ENCODE measurements around the gene FAM117B. TPM values are rescaled to one million over a fixed set of nuclear protein-coding genes. Genes with fewer than 3 reads are reported as not detected.
"Not testable (repeated sequence)": the region's sequence is repeated elsewhere in the genome, so short reads cannot be mapped to it uniquely, and the experiment has no call there.

Gene FAM117B
- total and polyA plus RNA-seq, 12 donors, result 0.49 to 3.9 (median 2.3) TPM

GRCh38 chr2:202797944-202798343 is 163.2 kb downstream of the FAM117B start:
- Histone ChIP-seq H3K36me3 (peaks cover 0 to 22% (median 0%) of the 10 kb centered on the region in 9 donors), H3K9me3 (peaks cover 0 to 9% (median 0%) of the 10 kb centered on the region in 11 donors), H3K27me3 (no peaks in the 10 kb centered on the region), H3K4me3 (no peak overlapping the region), H3K27ac (no peak overlapping the region), H3K4me1 (no peaks in the 10 kb centered on the region)
- intact Hi-C loops (cut with DNase I), result loop anchor here in 1 of 10 donors (10.0 kb wide), 1 partner anchor 67 kb away; no protein-coding TSS in a partner anchor
- ATAC-seq (no peak), DNase-seq (no peak)
- TF ChIP-seq, protein P1, sequence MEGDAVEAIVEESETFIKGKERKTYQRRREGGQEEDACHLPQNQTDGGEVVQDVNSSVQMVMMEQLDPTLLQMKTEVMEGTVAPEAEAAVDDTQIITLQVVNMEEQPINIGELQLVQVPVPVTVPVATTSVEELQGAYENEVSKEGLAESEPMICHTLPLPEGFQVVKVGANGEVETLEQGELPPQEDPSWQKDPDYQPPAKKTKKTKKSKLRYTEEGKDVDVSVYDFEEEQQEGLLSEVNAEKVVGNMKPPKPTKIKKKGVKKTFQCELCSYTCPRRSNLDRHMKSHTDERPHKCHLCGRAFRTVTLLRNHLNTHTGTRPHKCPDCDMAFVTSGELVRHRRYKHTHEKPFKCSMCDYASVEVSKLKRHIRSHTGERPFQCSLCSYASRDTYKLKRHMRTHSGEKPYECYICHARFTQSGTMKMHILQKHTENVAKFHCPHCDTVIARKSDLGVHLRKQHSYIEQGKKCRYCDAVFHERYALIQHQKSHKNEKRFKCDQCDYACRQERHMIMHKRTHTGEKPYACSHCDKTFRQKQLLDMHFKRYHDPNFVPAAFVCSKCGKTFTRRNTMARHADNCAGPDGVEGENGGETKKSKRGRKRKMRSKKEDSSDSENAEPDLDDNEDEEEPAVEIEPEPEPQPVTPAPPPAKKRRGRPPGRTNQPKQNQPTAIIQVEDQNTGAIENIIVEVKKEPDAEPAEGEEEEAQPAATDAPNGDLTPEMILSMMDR (IDR thresholded peaks at IDR 0.05), result no peak

DNA sequence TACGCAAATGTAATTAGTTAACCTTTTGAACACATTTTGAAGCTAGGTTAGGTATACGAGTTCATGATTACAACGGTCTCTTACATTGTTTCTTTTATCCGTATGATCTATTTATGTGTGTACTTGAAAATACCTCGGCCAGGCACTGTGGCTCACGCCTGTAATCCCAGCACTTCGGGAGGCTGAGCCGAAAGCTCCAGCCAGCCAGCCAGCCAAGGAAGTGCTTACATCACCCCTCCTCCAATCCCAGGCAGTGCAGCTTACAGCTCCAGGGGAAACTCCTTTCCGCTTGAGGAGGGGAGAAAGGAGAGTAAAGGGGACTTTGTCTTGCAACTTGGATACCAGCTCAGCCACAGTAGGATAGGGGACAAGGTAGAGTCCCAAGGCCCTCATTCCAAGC is 171.1 kb downstream of the FAM117B start:
- WGBS, 2 donors, result 19 to 29% methylated on average over 9 of the region's 9 CpGs
- Histone ChIP-seq H3K4me1 (peaks cover 0 to 22% (median 7%) of the 10 kb centered on the region in 9 donors), H3K4me3 (peak overlapping the region in 5 of 10 donors; percentile 2 to 20 (median 15)), H3K9me3 (peaks cover 0 to 20% (median 0%) of the 10 kb centered on the region in 11 donors), H3K27ac (peak overlapping the region in 9 of 10 donors; percentile 8 to 72 (median 59))
- ATAC-seq (peak; percentile 87 to 97 (median 93)), DNase-seq (peak; percentile 53 to 64)
- H3K36me3 ChIP-seq, H3K27me3 ChIP-seq: not testable (repeated sequence)
- intact Hi-C loops (cut with DNase I), result loop anchor here in 1 of 10 donors (10.0 kb wide), 1 partner anchor 171 kb away; the partner anchor contains the start of gene FAM117B

DNA sequence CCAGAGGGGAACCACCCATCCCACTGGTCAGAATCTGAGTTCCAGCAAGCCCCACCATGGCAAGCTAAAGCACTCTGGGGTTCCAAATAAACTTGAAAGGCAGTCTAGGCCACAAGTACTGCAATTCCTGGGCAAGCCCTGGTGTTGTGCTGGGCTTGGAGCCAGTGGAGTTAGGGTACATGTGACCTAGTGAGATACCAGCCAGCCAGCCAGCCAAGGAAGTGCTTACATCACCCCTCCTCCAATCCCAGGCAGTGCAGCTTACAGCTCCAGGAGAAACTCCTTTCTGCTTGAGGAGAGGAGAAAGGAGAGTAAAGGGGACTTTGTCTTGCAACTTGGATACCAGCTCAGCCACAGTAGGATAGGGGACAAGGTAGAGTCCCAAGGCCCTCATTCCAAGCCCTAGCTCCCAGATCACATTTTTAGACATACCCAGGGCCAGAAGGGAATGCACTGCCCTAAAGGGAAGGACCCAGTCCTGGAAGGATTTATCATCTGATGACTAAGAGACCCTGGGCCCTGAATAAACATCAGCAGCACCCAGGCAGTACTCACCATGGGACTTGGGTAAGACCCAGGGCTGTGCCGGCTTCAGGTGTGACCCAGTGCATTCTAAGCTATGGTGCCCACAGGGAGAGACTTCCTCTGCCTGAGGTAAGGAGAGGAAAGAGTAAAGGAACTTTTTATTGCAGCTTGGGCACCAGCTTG is 172.8 kb downstream of the FAM117B start:
- peak overlapping the region in 8 of 10 donors; percentile 21 to 73 (median 66) for H3K27ac ChIP-seq
- H3K27me3 ChIP-seq, H3K4me3 ChIP-seq: not testable (repeated sequence)
- H3K9me3 ChIP-seq, result peaks cover 0 to 23% (median 0%) of the 10 kb centered on the region in 11 donors
- peaks cover 0 to 13% (median 0%) of the 10 kb centered on the region in 9 donors for H3K36me3 ChIP-seq
- DNase-seq, result peak; percentile 77
- 97 to 100% methylated on average over 1 of the region's 1 CpG for WGBS, 2 donors
- H3K4me1 ChIP-seq, result peaks cover 0 to 22% (median 7%) of the 10 kb centered on the region in 9 donors
- intact Hi-C loops (cut with DNase I), result loop anchor here in 1 of 10 donors (10.0 kb wide), 1 partner anchor 173 kb away; the partner anchor contains the start of gene FAM117B
- peak; percentile 81 to 97 (median 92) for ATAC-seq

DNA sequence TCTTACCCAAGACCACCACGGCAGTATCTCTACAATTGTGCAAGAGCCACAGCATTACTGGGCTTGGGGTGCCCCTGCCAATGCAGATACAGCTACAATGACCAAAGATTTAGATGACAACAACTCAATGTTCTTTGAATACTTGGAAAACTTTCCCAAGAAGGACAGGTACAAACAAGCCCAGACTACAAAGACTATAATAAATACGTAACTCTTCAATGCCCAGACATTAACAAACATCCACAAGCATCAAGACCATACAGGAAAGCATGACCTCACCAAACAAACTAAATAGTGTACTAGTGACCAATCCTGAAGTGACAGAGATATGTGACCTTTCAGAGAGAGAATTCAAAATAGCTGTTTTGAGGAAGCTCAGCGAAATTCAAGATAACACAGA is 174.0 kb downstream of the FAM117B start:
- intact Hi-C loops (cut with DNase I), result loop anchor here in 1 of 10 donors (10.0 kb wide), 1 partner anchor 174 kb away; the partner anchor contains the start of gene FAM117B
- ATAC-seq (no peak), DNase-seq (no peak)
- WGBS, 2 donors, result 87% methylated on average over 3 of the region's 3 CpGs
- H3K4me1 ChIP-seq, result peaks cover 0 to 22% (median 7%) of the 10 kb centered on the region in 9 donors
- TF ChIP-seq, protein P1 (IDR thresholded peaks at IDR 0.05), result no peak
- no peaks in the 10 kb centered on the region for H3K27me3 ChIP-seq
- peaks cover 0 to 23% (median 0%) of the 10 kb centered on the region in 11 donors for H3K9me3 ChIP-seq
- peaks cover 0 to 14% (median 0%) of the 10 kb centered on the region in 9 donors for H3K36me3 ChIP-seq
- H3K4me3 ChIP-seq, result no peak overlapping the region
- H3K27ac ChIP-seq, result no peak overlapping the region

- H3K27ac ChIP-seq, result no peak overlapping the region
- TF ChIP-seq, protein P1 (IDR thresholded peaks at IDR 0.05), result no peak
- H3K9me3 ChIP-seq, result peaks cover 0 to 16% (median 0%) of the 10 kb centered on the region in 11 donors
- no peak for ATAC-seq
- DNase-seq, result no peak
- H3K4me3 ChIP-seq, result no peak overlapping the region
- intact Hi-C loops (cut with DNase I), result no loop called here
- H3K4me1 ChIP-seq, result peaks cover 0 to 21% (median 11%) of the 10 kb centered on the region in 9 donors
- H3K27me3 ChIP-seq, result no peaks in the 10 kb centered on the region
- H3K36me3 ChIP-seq, result peaks cover 0 to 19% (median 0%) of the 10 kb centered on the region in 9 donors
- whole genome bisulfite sequencing, 2 donors, result 94 to 97% methylated on average over 3 of the region's 3 CpGs
Measured at GRCh38 chr2:202813387-202813786, 178.6 kb downstream of the FAM117B start.

Data from heart right ventricle (tissue), 16 donors.